Measurements from ENCODE around the gene LAMC3. TPM values are rescaled to one million over a fixed set of nuclear protein-coding genes. Genes with fewer than 3 reads are reported as not detected.

The LAMC3 gene
- polyA plus RNA-seq, 1 of the 3 experiments (the other 2 are of a cell fraction): 0.07 TPM

GRCh38 chr9:131045300-131046092, 36.5 kb downstream of the LAMC3 start:
- Histone ChIP-seq H3K9me3 (no peaks in the 10 kb centered on the region), H3K79me2 (ENCODE audit: insufficient read depth) (no peaks in the 10 kb centered on the region), H3K9me2 (no peaks in the 10 kb centered on the region), H3K4me3 (ENCODE audit: low read depth in 2 of 2, low read length in 1 of 2) (no peak overlapping the region), H4K20me1 (ENCODE audit: insufficient read depth) (no peaks in the 10 kb centered on the region), H3K36me3 (replicated peaks in 1 of 2; ENCODE audit: control insufficient read depth in 1 of 2, insufficient read depth in 2 of 2, low read length in 1 of 2) (no peaks in the 10 kb centered on the region), H3K4me1 (ENCODE audit: control insufficient read depth in 1 of 2, insufficient read depth in 2 of 2, low read depth in 1 of 2, low read length in 1 of 2) (no peaks in the 10 kb centered on the region; a peak in 1 of 4 replicates), H3K27ac (ENCODE audit: low read depth in 2 of 2, low read length in 1 of 2) (no peak overlapping the region), H3K4me2 (no peak overlapping the region), H2AFZ (ENCODE audit: low read depth) (no peak overlapping the region), H3K9ac (no peak overlapping the region), H3K27me3 (ENCODE audit: insufficient read depth) (no peaks in the 10 kb centered on the region), H3F3A (replicated peaks; ENCODE audit: insufficient read depth) (no peaks in the 10 kb centered on the region)
- ChIA-PET POLR2A (interaction anchor here (1.2 kb wide), 1 partner anchor 8 kb away, joined by 4 read pairs; no protein-coding TSS in a partner anchor), CTCF (interaction anchor here (0.9 to 5.8 kb wide), 13 partner anchors 12 to 339 kb away, joined by 3 to 116 read pairs (median 11); no protein-coding TSS in a partner anchor)
- WGBS (ENCODE audit: low lambda C conversion rate): 71% methylated on average over 16 of the region's 16 CpGs
- TF ChIP-seq FOXJ3 (CRISPR knock-in tag; IDR thresholded peaks at IDR 0.05): no peak
- TF ChIP-seq TCF12 (IDR thresholded peaks at IDR 0.05): no peak
- TF ChIP-seq, protein P1, sequence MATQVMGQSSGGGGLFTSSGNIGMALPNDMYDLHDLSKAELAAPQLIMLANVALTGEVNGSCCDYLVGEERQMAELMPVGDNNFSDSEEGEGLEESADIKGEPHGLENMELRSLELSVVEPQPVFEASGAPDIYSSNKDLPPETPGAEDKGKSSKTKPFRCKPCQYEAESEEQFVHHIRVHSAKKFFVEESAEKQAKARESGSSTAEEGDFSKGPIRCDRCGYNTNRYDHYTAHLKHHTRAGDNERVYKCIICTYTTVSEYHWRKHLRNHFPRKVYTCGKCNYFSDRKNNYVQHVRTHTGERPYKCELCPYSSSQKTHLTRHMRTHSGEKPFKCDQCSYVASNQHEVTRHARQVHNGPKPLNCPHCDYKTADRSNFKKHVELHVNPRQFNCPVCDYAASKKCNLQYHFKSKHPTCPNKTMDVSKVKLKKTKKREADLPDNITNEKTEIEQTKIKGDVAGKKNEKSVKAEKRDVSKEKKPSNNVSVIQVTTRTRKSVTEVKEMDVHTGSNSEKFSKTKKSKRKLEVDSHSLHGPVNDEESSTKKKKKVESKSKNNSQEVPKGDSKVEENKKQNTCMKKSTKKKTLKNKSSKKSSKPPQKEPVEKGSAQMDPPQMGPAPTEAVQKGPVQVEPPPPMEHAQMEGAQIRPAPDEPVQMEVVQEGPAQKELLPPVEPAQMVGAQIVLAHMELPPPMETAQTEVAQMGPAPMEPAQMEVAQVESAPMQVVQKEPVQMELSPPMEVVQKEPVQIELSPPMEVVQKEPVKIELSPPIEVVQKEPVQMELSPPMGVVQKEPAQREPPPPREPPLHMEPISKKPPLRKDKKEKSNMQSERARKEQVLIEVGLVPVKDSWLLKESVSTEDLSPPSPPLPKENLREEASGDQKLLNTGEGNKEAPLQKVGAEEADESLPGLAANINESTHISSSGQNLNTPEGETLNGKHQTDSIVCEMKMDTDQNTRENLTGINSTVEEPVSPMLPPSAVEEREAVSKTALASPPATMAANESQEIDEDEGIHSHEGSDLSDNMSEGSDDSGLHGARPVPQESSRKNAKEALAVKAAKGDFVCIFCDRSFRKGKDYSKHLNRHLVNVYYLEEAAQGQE (IDR thresholded peaks at IDR 0.05; ENCODE audit: low read depth, low read length): no peak
- no peak for DNase-seq

DNA sequence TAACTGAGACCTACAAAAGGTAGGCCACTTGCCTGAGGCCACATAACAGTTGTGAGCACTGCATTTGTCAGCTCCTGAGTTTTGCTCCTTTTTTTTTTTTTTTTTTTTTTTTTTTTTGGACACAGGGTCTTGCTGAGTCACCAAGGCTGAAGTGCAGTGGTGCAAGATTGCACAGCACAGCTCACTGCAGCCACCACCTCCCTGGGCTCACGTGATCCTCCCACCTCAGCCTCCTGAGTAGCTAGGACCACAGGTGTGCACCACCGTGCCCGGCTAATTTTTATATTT, 37.1 kb downstream of the LAMC3 start:
- no peak overlapping the region for H2AFZ ChIP-seq (ENCODE audit: low read depth)
- TF ChIP-seq RXRA (IDR thresholded peaks at IDR 0.05; ENCODE audit: borderline replicate concordance, low read depth): no peak
- TF ChIP-seq RAD21 (IDR thresholded peaks at IDR 0.05; ENCODE audit: low read length): no peak
- no peak for TF ChIP-seq IRF3 (IDR thresholded peaks at IDR 0.05; ENCODE audit: low read depth, low read length)
- no peak for TF ChIP-seq JUND (IDR thresholded peaks at IDR 0.05)
- TF ChIP-seq MXI1 (IDR thresholded peaks at IDR 0.05; ENCODE audit: low read depth, low read length): no peak
- TF ChIP-seq RFX5 (IDR thresholded peaks at IDR 0.05; ENCODE audit: low read length): no peak
- TF ChIP-seq, protein P1 (IDR thresholded peaks at IDR 0.05; ENCODE audit: low read depth, low read length): no peak
- TF ChIP-seq, protein P2, sequence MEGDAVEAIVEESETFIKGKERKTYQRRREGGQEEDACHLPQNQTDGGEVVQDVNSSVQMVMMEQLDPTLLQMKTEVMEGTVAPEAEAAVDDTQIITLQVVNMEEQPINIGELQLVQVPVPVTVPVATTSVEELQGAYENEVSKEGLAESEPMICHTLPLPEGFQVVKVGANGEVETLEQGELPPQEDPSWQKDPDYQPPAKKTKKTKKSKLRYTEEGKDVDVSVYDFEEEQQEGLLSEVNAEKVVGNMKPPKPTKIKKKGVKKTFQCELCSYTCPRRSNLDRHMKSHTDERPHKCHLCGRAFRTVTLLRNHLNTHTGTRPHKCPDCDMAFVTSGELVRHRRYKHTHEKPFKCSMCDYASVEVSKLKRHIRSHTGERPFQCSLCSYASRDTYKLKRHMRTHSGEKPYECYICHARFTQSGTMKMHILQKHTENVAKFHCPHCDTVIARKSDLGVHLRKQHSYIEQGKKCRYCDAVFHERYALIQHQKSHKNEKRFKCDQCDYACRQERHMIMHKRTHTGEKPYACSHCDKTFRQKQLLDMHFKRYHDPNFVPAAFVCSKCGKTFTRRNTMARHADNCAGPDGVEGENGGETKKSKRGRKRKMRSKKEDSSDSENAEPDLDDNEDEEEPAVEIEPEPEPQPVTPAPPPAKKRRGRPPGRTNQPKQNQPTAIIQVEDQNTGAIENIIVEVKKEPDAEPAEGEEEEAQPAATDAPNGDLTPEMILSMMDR (IDR thresholded peaks at IDR 0.05): no peak
- no peak for TF ChIP-seq FOXJ3 (CRISPR knock-in tag; IDR thresholded peaks at IDR 0.05)
- no peak for TF ChIP-seq TAF1 (IDR thresholded peaks at IDR 0.05; ENCODE audit: borderline replicate concordance, low read depth, low read length)
- no peak for TF ChIP-seq ELF1 (IDR thresholded peaks at IDR 0.05)
- TF ChIP-seq, protein P3, sequence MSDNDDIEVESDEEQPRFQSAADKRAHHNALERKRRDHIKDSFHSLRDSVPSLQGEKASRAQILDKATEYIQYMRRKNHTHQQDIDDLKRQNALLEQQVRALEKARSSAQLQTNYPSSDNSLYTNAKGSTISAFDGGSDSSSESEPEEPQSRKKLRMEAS (IDR thresholded peaks at IDR 0.05; ENCODE audit: low read depth): no peak
- no peak for TF ChIP-seq POLR2AphosphoS5 (IDR thresholded peaks at IDR 0.05; ENCODE audit: low read depth, low read length)
- no peak for TF ChIP-seq GATA2 (CRISPR knock-in tag; IDR thresholded peaks at IDR 0.05)

More for the DNA sequence above, 37.1 kb downstream of the LAMC3 start:
- Histone ChIP-seq H3K9ac (no peak overlapping the region), H3K4me3 (ENCODE audit: low read depth in 2 of 2, low read length in 1 of 2) (no peak overlapping the region), H3K27me3 (ENCODE audit: insufficient read depth) (no peaks in the 10 kb centered on the region), H3F3A (replicated peaks; ENCODE audit: insufficient read depth) (no peaks in the 10 kb centered on the region), H3K4me2 (no peak overlapping the region), H3K27ac (ENCODE audit: low read depth in 2 of 2, low read length in 1 of 2) (no peak overlapping the region), H3K79me2 (ENCODE audit: insufficient read depth) (no peaks in the 10 kb centered on the region), H3K9me2 (no peaks in the 10 kb centered on the region), H3K36me3 (replicated peaks in 1 of 2; ENCODE audit: control insufficient read depth in 1 of 2, insufficient read depth in 2 of 2, low read length in 1 of 2) (no peaks in the 10 kb centered on the region), H4K20me1 (ENCODE audit: insufficient read depth) (no peaks in the 10 kb centered on the region), H3K9me3 (no peaks in the 10 kb centered on the region), H3K4me1 (ENCODE audit: control insufficient read depth in 1 of 2, insufficient read depth in 2 of 2, low read depth in 1 of 2, low read length in 1 of 2) (no peaks in the 10 kb centered on the region; a peak in 1 of 4 replicates)
- CTCF ChIA-PET: interaction anchor here (0.5 to 5.8 kb wide), 77 partner anchors 9 to 598 kb away, joined by 3 to 116 read pairs (median 4); partner anchors contain the start of genes EXOSC2, LAMC3 and NUP214
- 94% methylated on average over 3 of the region's 3 CpGs for WGBS (ENCODE audit: low lambda C conversion rate)
- DNase-seq: no peak
- POLR2A ChIA-PET: interaction anchor here (1.1 to 1.2 kb wide), 3 partner anchors 9 to 176 kb away, joined by 3 to 4 read pairs (median 3); no protein-coding TSS in a partner anchor

All from SK-N-SH (cell line).